Measurements from ENCODE around the gene CCDC15. TPM values are rescaled to one million over a fixed set of nuclear protein-coding genes. Genes with fewer than 3 reads are reported as not detected.
A peak's percentile ranks its signal among the peaks of the same experiment; 100 is the strongest.

The CCDC15 gene
- total RNA-seq, 1 experiment from 2014 or later, result 8.6 TPM

- Histone ChIP-seq H3K4me3 (ENCODE audit: low read length) (peak overlapping the region; percentile 87), H3K79me2 (ENCODE audit: low read length) (no peaks in the 10 kb centered on the region), H3K9ac (ENCODE audit: low read length) (peak overlapping the region; percentile 63), H3K9me3 (ENCODE audit: low read length) (no peaks in the 10 kb centered on the region), H2AFZ (ENCODE audit: low read length) (peak overlapping the region; percentile 99), H4K20me1 (ENCODE audit: low read length) (no peaks in the 10 kb centered on the region), H3K27ac (ENCODE audit: low read length) (peak overlapping the region; percentile 31; the same call in 1 of the 2 replicates), H3F3A (ENCODE audit: low read length, unreplicated experiment) (no peaks in the 10 kb centered on the region), H3K4me2 (ENCODE audit: low read length) (peak overlapping the region; percentile 100), H3K36me3 (ENCODE audit: low read depth, low read length) (no peaks in the 10 kb centered on the region), H3K9me2 (replicated peaks; ENCODE audit: low read length) (no peaks in the 10 kb centered on the region), H3K4me1 (ENCODE audit: insufficient read depth, low read length) (peaks cover 12% of the 10 kb centered on the region; the same call in 1 of the 2 replicates), H3K27me3 (ENCODE audit: low read length) (no peaks in the 10 kb centered on the region)
- ChIA-PET POLR2A (ENCODE audit: unreplicated experiment) (interaction anchor here (0.6 kb wide), 1 partner anchor 46 kb away, joined by 18 read pairs; no protein-coding TSS in a partner anchor), CTCF (no interaction called here)
- DNase-seq (no peak), ATAC-seq (peak; percentile 23; the same call in 1 of the 2 replicates)
- TF ChIP-seq EZH2 (IDR thresholded peaks at IDR 0.05; ENCODE audit: low read length, unreplicated experiment) (no peak), CTCF (conservative IDR thresholded peaks at IDR 0.05; ENCODE audit: low read depth, low read length) (no peak), EZH2phosphoT487 (IDR thresholded peaks at IDR 0.05; ENCODE audit: borderline replicate concordance, low read length) (no peak)
- intact Hi-C loops (cut with micrococcal nuclease), result loop anchor here (2.0 to 5.0 kb wide), 3 partner anchors 42 to 90 kb away; partner anchors contain the start of gene TMEM218
- BruUV-seq (replicated peaks), result TSS peak; percentile 77
Measured at GRCh38 chr11:125062218-125062930, 108.4 kb downstream of the CCDC15 start.

DNA sequence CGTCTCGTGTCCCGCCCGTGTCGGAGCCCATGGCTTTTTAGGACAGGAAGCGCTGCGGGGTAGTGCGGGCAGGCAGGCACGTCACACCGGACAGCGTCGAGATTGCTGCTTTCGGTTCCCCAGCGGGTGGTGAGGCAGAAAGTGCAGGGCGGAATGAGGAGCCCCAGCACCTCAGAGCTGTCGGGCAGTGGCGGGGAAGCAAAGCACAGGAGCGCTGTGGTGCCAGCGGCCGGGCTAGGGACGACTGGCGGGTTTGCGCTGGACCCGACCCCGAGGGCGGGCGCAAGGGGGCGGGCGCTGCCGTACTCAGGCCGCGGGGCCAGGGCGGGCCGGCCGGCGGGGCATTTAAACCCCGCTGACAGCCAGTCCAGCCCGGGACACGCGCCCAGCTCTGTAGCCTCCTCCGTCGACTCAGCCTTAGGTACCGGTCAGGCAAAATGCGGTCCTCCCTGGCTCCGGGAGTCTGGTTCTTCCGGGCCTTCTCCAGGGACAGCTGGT lies 109.0 kb downstream of the CCDC15 start, which contains the start of gene SLC37A2:
Gene SLC37A2 (plus strand): TSS at position 375 of the 498 bp plus-strand sequence. CDS start 63 bp downstream, at position 438.
- ChIA-PET POLR2A (ENCODE audit: unreplicated experiment) (interaction anchor here (0.6 to 0.7 kb wide), 3 partner anchors 46 to 1945 kb away, joined by 4 to 18 read pairs (median 4); no protein-coding TSS in a partner anchor), CTCF (no interaction called here)
- peak within 1 kb of the TSS; percentile 100 for H3K4me2 ChIP-seq (ENCODE audit: low read length)
- no peaks in the 10 kb centered on the region for H3K27me3 ChIP-seq (ENCODE audit: low read length)
- no peaks in the 10 kb centered on the region for H3K9me3 ChIP-seq (ENCODE audit: low read length)
- TF ChIP-seq EZH2phosphoT487 (IDR thresholded peaks at IDR 0.05; ENCODE audit: borderline replicate concordance, low read length), result no peak
- peak; percentile 33; the same call in 1 of the 2 replicates for TF ChIP-seq CTCF (conservative IDR thresholded peaks at IDR 0.05; ENCODE audit: low read depth, low read length)
- no peaks in the 10 kb centered on the region for H3K36me3 ChIP-seq (ENCODE audit: low read depth, low read length)
- intact Hi-C loops (cut with micrococcal nuclease), result loop anchor here (2.0 to 5.0 kb wide), 3 partner anchors 42 to 91 kb away; partner anchors contain the start of gene TMEM218
- BruUV-seq (replicated peaks), result no TSS peak
- peak within 1 kb of the TSS; percentile 87 for H3K4me3 ChIP-seq (ENCODE audit: low read length)
- DNase-seq (peak; percentile 73), ATAC-seq (peak; percentile 91)
- H3K4me1 ChIP-seq (ENCODE audit: insufficient read depth, low read length), result peaks cover 12% of the 10 kb centered on the region; the same call in 1 of the 2 replicates
- no peaks in the 10 kb centered on the region for H3K79me2 ChIP-seq (ENCODE audit: low read length)
- H3K9ac ChIP-seq (ENCODE audit: low read length), result peak within 1 kb of the TSS; percentile 63
- H3F3A ChIP-seq (ENCODE audit: low read length, unreplicated experiment), result no peaks in the 10 kb centered on the region
- no peaks in the 10 kb centered on the region for H3K9me2 ChIP-seq (replicated peaks; ENCODE audit: low read length)
- no peaks in the 10 kb centered on the region for H4K20me1 ChIP-seq (ENCODE audit: low read length)
- peak within 1 kb of the TSS; percentile 99 for H2AFZ ChIP-seq (ENCODE audit: low read length)
- peak within 1 kb of the TSS; percentile 31 for H3K27ac ChIP-seq (ENCODE audit: low read length)

All from PC-3 (cell line).